Mucosa of gallbladder (tissue), 1 donor: ENCODE data around the gene LYRM1. TPM values are rescaled to one million over a fixed set of nuclear protein-coding genes. Genes with fewer than 3 reads are reported as not detected.
"Not testable (repeated sequence)": the region's sequence is repeated elsewhere in the genome, so short reads cannot be mapped to it uniquely, and the experiment has no call there.

Experiments
- DNase-seq: peaks from one replicate; pipeline ENCODE4 v3.0.0-alpha.2; 2020; ENCODE audit warnings: low spot score
- total RNA-seq: library from RNA; stranded (reverse); gene quantifications from one replicate; pipeline ENCODE4 v1.2.1, GENCODE V29; 2021
- donor health status: DM: no; HTN: no; CAD: no.

Gene LYRM1
- 28.6 TPM for total RNA-seq

- DNase-seq, result peak; percentile 96
These were observed at the start of gene LYRM1, which contains the start of gene DCUN1D3 for GRCh38 chr16:20900299-20901067. Gene LYRM1 (plus strand): TSS chr16:20900771. CDS start chr16:20915556, 14,785 bp downstream. Gene DCUN1D3 (minus strand): TSS chr16:20900358. CDS start chr16:20862538, 37,820 bp downstream.

- DNase-seq, result no peak
These were observed 49.6 kb upstream of the LYRM1 start for GRCh38 chr16:20850981-20851380.

- DNase-seq, result peak; percentile 86
These were observed 49.0 kb upstream of the LYRM1 start for GRCh38 chr16:20851601-20852000.

GRCh38 chr16:20853143-20853542, 47.4 kb upstream of the LYRM1 start:
- DNase-seq, result no peak

- DNase-seq, result no peak
These were observed 46.5 kb upstream of the LYRM1 start for GRCh38 chr16:20853981-20854620.

- DNase-seq, result no peak
These were observed 45.6 kb upstream of the LYRM1 start for GRCh38 chr16:20854963-20855362.

- no peak for DNase-seq
These were observed 43.3 kb upstream of the LYRM1 start for GRCh38 chr16:20857281-20857680.

- no peak for DNase-seq
These were observed 41.3 kb upstream of the LYRM1 start for GRCh38 chr16:20859229-20859628.

- DNase-seq, result no peak
These were observed 40.9 kb upstream of the LYRM1 start for GRCh38 chr16:20859699-20860098.

GRCh38 chr16:20860361-20860760, 40.2 kb upstream of the LYRM1 start:
- no peak for DNase-seq

- not testable (repeated sequence) for DNase-seq
These were observed 39.6 kb upstream of the LYRM1 start for GRCh38 chr16:20860995-20861394.

GRCh38 chr16:20862162-20862960, 38.2 kb upstream of the LYRM1 start:
- no peak for DNase-seq

- DNase-seq, result not testable (repeated sequence)
These were observed 36.2 kb upstream of the LYRM1 start for GRCh38 chr16:20864376-20864775.

- no peak for DNase-seq
These were observed 35.0 kb upstream of the LYRM1 start for GRCh38 chr16:20865420-20866131.

GRCh38 chr16:20866145-20866772, 34.3 kb upstream of the LYRM1 start:
- DNase-seq, result no peak

GRCh38 chr16:20866801-20867200, 33.8 kb upstream of the LYRM1 start:
- peak; percentile 28 for DNase-seq

GRCh38 chr16:20867585-20867984, 33.0 kb upstream of the LYRM1 start:
- DNase-seq, result no peak

GRCh38 chr16:20868890-20869289, 31.7 kb upstream of the LYRM1 start:
- DNase-seq, result peak; percentile 88

- no peak for DNase-seq
These were observed 30.3 kb upstream of the LYRM1 start for GRCh38 chr16:20870122-20870820.

- no peak for DNase-seq
These were observed 29.3 kb upstream of the LYRM1 start for GRCh38 chr16:20871258-20871657.
